Osteocyte (in vitro differentiated cells): ENCODE measurements around the gene ACP5. TPM values are rescaled to one million over a fixed set of nuclear protein-coding genes. Genes with fewer than 3 reads are reported as not detected.

Experiments
- DNase-seq: peaks from one replicate; pipeline ENCODE4 v3.0.0; 2021; ENCODE audit warnings: mixed read lengths; ENCODE audit not compliant: unreplicated experiment; ENCODE audit errors: extremely low spot score
- H3K27ac Mint-ChIP-seq: one replicate; pipeline ENCODE4 v1.8.0; 2021; ENCODE audit warnings: mild to moderate bottlenecking, mixed read lengths; ENCODE audit not compliant: unreplicated experiment
- H3K27me3 Mint-ChIP-seq: one replicate; pipeline ENCODE4 v1.8.0; 2021; ENCODE audit warnings: mixed read lengths; ENCODE audit not compliant: unreplicated experiment
- H3K36me3 Mint-ChIP-seq: one replicate; pipeline ENCODE4 v1.8.0; 2021; ENCODE audit warnings: mixed read lengths; ENCODE audit not compliant: unreplicated experiment
- H3K4me1 Mint-ChIP-seq: one replicate; pipeline ENCODE4 v1.8.0; 2021; ENCODE audit warnings: mixed read lengths; ENCODE audit not compliant: unreplicated experiment
- H3K4me3 Mint-ChIP-seq: one replicate; pipeline ENCODE4 v1.8.0; 2021; ENCODE audit warnings: mild to moderate bottlenecking, moderate library complexity, mixed read lengths; ENCODE audit not compliant: unreplicated experiment
- H3K9me3 Mint-ChIP-seq: one replicate; pipeline ENCODE4 v1.8.0; 2021; ENCODE audit warnings: mixed read lengths; ENCODE audit not compliant: unreplicated experiment
- CTCF ChIP-seq: fragments of 200-600 bp; sonication (generic); IDR thresholded peaks from 2 replicates; pipeline ENCODE4 v1.5.0; 2021; ENCODE audit warnings: antibody characterized with exemption, mild to moderate bottlenecking, moderate library complexity
- total RNA-seq: library from RNA; stranded (reverse); gene quantifications from 2 replicates; pipeline ENCODE4 v1.2.1, GENCODE V29; 2021

Gene ACP5
- total RNA-seq, 1 donor from 2014 or later, result 1.6 TPM

GRCh38 chr19:11587975-11588631 lies 10.7 kb upstream of the ACP5 start:
- DNase-seq, result no peak
- peaks cover 3% of the 10 kb centered on the region for H3K4me1 Mint-ChIP-seq
- H3K9me3 Mint-ChIP-seq, result no peaks in the 10 kb centered on the region
- H3K27me3 Mint-ChIP-seq, result no peaks in the 10 kb centered on the region
- no peaks in the 10 kb centered on the region for H3K36me3 Mint-ChIP-seq
- H3K4me3 Mint-ChIP-seq, result no peak overlapping the region
- peak overlapping the region; percentile 47 for H3K27ac Mint-ChIP-seq
- no peak for TF ChIP-seq CTCF

GRCh38 chr19:11587302-11587974 lies 10.0 kb upstream of the ACP5 start:
- DNase-seq, result peak; percentile 92
- Mint-ChIP-seq H3K9me3 (no peaks in the 10 kb centered on the region), H3K4me3 (no peak overlapping the region), H3K27ac (peak overlapping the region; percentile 47), H3K4me1 (peaks cover 3% of the 10 kb centered on the region), H3K36me3 (no peaks in the 10 kb centered on the region), H3K27me3 (no peaks in the 10 kb centered on the region)
- peak; percentile 86 for TF ChIP-seq CTCF

- Mint-ChIP-seq H3K27ac (no peak overlapping the region), H3K4me1 (peaks cover 9% of the 10 kb centered on the region), H3K36me3 (no peaks in the 10 kb centered on the region), H3K9me3 (no peaks in the 10 kb centered on the region), H3K27me3 (no peaks in the 10 kb centered on the region), H3K4me3 (no peak overlapping the region)
- TF ChIP-seq CTCF, result no peak
- no peak for DNase-seq
Measured at GRCh38 chr19:11586331-11586730, 8.9 kb upstream of the ACP5 start.

GRCh38 chr19:11581740-11582139 lies 4.3 kb upstream of the ACP5 start:
- H3K27me3 Mint-ChIP-seq, result no peaks in the 10 kb centered on the region
- H3K27ac Mint-ChIP-seq, result peak overlapping the region; percentile 46
- no peak for TF ChIP-seq CTCF
- H3K4me3 Mint-ChIP-seq, result peak overlapping the region; percentile 50
- H3K36me3 Mint-ChIP-seq, result no peaks in the 10 kb centered on the region
- DNase-seq, result no peak
- H3K9me3 Mint-ChIP-seq, result no peaks in the 10 kb centered on the region
- peaks cover 14% of the 10 kb centered on the region for H3K4me1 Mint-ChIP-seq

GRCh38 chr19:11580116-11580515 lies 2.7 kb upstream of the ACP5 start:
- Mint-ChIP-seq H3K9me3 (no peaks in the 10 kb centered on the region), H3K4me1 (peaks cover 14% of the 10 kb centered on the region), H3K27ac (no peak overlapping the region), H3K4me3 (no peak overlapping the region), H3K27me3 (no peaks in the 10 kb centered on the region), H3K36me3 (no peaks in the 10 kb centered on the region)
- DNase-seq, result no peak
- TF ChIP-seq CTCF, result no peak
